RPMI7951 (cell line): ENCODE data around the gene GUCA1A. TPM values are rescaled to one million over a fixed set of nuclear protein-coding genes. Genes with fewer than 3 reads are reported as not detected.
"Not testable (repeated sequence)": the region's sequence is repeated elsewhere in the genome, so short reads cannot be mapped to it uniquely, and the experiment has no call there.

Experiments used
- DNase-seq: peaks from one replicate; pipeline ENCODE4 v3.0.0-alpha.2; 2012; ENCODE audit warnings: low read depth
- total RNA-seq: library from RNA; depleted of rRNA; stranded (reverse); fragments of >200 nt; shearing (Covaris generic); gene quantifications from 2 replicates; pipeline ENCODE4 v1.2.3, GENCODE V29; 2014

The GUCA1A gene
- total RNA-seq, 1 experiment from 2014 or later: not detected

DNA sequence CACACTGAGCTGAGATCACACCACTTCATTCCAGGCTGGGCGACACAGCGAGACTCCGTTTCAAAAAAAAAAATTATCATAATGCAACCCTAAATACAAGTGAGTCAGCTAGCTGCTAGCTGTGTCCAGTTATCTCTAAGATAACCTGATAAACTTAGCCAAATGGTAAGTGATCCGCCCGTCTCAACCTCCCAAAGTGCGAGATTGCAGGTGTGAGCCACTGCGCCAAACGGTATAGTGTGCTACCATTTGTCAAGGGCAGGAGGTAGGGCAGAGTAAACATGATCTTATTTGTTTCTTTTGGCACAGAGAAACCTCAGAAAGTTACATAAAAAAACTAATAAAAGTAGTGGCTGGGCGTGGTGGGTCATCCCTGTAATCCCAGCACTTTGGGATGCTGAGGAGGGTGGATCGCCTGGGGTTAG, 26.0 kb upstream of the GUCA1A start:
- DNase-seq: no peak

GRCh38 chr6:42148058-42148457, 25.1 kb upstream of the GUCA1A start:
- DNase-seq: no peak

DNA sequence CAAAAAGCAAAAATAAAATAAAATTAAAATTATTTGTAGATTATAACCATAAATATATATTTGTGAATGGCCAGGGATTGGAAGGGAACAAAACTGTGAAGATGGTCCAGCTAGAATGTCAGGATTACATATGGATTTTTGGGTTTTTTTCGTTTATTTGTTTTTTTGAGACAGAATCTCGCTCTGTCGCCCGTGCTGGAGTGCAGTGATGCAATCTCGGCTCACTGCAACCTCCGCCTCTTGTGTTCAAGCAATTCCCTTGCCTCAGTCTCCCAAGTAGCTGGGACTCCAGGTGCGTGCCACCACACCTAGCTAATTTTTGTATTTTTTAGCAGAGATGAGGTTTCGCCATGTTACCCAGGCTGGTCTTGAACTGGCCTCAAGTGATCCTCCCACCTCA, 22.9 kb upstream of the GUCA1A start:
- DNase-seq: no peak

GRCh38 chr6:42152024-42152423, 21.1 kb upstream of the GUCA1A start:
- DNase-seq: peak; percentile 17

DNA sequence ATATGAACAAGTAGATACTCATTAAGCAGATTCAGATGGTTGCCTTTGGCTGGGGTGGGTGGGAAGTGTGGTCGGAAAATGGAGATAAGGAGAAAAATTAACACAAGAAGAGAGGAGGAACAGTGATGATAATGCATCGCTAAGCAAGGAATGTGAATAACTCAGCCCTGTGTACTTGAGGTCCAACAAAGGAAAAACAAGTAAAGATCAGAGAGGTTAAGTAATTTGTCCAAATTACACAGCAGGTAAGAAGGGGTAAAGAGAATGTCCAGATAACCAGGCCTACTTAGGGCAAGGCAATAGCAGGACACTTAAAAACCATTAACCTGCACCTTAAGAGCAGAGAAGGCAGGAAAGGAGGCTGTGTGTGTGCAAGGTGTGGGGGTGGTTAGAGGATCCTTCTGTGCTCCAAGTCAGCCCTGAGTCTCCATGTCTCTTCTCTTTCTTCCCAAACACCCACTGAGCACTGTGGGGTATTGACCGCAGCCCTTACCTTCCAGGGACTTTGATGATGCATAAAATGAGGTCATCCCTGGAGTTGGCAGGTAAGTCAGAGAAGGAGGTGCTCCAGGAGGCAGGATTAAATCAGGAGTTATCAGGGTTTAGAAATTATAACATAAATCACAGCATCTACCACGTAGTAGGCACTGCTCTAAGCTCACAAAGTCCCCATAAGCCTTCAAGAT, 20.5 kb upstream of the GUCA1A start:
- DNase-seq: not testable (repeated sequence)

DNA sequence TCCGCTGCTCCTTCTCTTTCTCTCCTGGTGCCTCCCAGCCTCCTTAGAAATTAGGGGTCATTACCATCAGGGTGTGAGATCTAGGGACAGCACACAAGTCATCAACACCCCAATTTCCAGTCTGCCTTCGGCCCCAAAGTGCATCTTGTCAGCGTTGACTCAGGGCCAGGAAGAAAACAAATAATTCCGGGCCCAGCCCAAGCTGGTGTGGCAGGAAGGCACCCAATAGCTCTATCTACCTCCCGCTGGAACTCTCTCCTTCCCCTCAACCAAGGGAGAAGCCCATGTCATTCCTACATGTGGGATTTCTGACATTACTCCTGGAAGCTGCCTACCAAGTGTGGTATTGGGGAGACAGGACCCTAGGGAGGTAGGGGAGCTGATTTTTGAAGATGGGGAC, 19.2 kb upstream of the GUCA1A start:
- DNase-seq: no peak

- DNase-seq: no peak
These were observed 18.5 kb upstream of the GUCA1A start for GRCh38 chr6:42154461-42155209.

DNA sequence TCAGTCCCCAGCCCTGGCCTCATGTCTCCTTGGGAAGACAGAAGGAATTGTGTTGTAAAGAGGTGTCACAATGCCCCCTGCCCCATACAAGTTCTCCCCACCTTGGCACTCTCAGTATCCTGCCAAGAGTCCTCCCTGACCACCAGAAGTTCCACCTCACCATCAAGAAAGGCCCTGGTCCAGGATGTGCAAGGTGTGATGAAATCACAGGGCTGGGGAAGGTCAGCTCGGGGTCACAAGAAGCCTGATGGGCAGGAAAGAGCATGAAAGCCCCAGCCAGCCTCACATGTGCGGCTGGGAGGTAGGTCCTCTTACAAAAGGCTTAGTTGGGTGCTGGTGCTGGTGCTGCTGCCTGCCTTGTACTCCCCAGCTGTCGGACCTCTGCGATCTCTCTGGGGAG, 17.9 kb upstream of the GUCA1A start:
- no peak for DNase-seq

DNA sequence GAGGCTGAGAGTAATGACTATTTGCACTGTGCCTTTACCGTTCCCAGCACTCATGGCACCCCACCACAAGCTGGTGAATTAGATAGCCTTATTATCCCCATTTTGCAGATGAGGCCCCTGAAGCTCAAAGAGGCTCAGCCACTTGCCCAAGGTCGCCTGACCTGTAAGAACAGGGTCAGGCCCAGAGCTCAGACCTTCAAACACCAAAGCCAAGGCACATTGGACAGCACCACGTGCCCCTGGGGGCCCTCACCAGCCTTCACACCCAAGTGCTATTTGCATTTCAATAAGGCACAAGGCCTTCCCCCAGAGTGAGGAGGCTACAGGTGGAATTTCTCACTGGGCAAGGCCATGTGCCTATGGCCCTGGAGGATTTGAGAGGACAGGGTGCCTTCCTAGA, 16.5 kb upstream of the GUCA1A start:
- no peak for DNase-seq

DNA sequence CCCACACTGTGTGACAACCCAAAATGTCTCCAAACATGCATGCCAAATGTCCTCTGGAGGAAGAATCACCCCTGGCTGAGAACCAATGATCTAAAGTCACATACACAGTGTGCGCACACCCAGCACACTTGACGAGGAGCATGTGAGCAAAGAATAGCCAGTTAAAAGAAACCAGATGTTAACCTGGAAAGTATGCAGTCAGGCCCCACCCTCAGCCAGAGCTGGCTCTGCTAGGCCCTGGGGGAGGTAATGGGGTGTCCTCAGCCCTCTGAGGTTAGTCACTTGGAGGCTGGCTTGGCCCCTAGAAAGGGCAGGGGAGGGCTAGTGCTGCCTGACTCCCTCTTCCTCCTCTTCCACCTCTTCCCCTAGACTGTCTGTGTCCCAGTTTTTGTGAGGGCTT, 15.2 kb upstream of the GUCA1A start:
- peak; percentile 41 for DNase-seq

DNA sequence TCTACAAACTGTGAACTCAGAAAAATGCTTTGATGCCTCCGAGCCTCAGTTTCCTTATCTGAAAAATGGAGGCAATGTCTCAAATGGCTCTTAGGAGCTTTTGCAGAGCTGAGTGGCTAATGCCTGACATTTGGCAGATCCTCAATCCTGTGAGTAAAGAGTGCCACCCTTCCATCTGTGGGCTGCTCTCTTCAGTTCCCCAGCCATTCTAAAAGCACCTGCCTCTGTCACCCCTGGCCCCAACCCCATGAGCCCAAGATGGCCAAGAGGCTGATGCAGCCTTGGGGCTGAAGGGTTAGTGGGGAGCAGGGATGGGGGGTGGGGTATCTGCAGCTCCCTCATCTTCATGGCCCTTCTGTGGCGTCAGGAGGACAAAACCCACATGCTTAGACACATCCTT, 14.5 kb upstream of the GUCA1A start:
- DNase-seq: no peak

DNA sequence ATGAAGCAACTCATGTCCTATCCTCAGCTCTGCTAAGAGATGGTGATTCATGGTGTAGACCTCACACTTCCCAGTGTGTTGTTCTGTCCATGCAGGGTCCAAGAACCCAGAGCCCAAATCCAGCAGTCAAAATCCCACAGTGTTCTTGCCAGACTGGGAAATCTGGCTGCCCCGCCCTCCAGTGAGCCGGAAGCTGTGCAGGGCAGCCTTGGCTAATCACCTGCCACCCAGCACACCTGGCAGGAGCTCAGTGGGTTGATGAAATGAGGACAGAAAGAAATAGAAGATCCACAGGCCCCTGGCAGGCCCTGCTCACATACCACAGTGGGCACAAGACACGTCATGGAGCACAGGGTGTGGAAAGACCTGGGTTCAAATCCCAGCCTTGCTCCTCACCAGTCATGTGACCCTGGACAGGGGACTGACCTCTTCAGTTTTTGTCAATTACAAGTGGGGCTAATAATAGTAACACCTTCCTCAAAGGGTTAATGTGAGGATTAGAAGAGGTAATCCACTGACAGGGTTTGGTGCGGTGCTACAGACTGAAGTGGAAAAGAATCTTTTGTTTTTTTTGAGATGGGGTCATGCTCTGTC, 13.6 kb upstream of the GUCA1A start:
- DNase-seq: no peak

DNA sequence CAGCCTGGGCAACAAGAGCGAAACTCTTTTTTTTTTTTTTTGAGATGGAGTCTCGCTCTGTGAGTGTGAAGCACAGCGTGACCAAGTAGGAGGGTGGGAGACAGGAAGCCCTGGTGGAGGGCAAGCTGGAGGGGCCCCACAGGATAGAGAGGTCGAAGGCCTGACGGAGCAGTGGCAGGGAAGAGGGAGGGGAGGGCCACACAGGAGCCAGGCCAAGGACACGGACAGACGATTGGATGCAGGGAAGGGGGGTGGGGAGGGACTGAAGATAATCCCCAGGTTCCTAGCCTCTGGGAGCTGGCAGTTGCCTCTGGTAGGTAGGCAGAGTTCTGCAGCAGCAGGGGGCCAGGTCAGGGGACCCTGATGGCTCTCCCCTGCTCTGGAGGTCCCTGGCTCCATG, 10.8 kb upstream of the GUCA1A start:
- no peak for DNase-seq

GRCh38 chr6:42162812-42163211, 10.4 kb upstream of the GUCA1A start:
- no peak for DNase-seq

- DNase-seq: no peak
These were observed 9.2 kb upstream of the GUCA1A start for GRCh38 chr6:42163981-42164380.

- DNase-seq: no peak
These were observed 8.1 kb upstream of the GUCA1A start for GRCh38 chr6:42165016-42165415.

DNA sequence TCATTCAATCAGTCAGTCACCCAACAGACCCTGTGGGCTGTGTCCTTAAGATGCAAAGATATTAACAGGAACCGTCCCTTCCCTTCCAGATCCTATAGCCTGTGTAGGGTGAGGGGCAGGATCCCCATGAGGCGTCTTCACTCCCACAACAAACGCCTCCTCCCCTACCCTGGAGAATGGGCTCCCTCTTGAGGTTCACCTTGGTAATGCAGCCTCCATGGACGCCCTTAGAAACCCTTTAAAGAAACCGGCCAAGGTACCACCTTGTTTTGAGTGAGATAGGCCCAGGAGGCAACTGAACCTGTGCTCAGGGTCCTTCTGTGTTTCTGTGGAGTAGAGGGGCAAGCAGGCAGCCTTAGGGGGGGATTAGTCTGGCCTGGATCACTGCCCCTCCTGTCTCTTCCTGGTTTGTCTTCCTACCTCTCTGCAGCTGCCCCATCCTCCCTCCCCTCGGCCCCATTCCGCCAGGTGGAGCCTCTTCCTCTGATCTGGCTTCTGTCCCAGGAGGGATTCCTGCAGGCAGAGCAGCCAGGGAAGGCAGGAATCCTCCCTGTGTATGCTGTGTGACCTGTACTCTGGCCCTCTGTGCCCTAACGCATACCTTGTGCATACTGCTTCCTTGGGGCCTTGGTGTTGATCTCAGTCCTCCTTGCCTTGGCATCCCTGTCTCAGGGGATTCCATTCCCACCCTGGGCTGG, 6.6 kb upstream of the GUCA1A start:
- peak; percentile 71 for DNase-seq

GRCh38 chr6:42168650-42169049, 4.5 kb upstream of the GUCA1A start:
- DNase-seq: no peak

DNA sequence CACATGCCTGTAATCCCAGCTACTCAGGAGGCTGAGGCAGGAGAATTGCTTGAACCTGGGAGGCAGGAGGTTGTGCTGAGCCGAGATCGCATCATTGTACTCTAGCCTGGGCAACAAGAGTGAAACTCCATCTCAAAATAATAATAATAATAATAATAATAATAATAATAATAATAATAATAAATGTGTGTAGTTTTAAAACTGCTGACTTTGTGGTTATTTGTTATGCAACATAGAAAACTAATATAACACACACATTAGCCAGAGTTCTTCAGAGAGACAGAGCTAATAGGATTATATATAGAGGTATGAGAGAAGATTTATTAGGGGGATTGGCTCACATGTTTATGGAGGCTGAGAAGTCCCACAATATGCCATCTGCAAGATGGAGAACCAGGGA, 3.4 kb upstream of the GUCA1A start:
- DNase-seq: not testable (repeated sequence)

DNA sequence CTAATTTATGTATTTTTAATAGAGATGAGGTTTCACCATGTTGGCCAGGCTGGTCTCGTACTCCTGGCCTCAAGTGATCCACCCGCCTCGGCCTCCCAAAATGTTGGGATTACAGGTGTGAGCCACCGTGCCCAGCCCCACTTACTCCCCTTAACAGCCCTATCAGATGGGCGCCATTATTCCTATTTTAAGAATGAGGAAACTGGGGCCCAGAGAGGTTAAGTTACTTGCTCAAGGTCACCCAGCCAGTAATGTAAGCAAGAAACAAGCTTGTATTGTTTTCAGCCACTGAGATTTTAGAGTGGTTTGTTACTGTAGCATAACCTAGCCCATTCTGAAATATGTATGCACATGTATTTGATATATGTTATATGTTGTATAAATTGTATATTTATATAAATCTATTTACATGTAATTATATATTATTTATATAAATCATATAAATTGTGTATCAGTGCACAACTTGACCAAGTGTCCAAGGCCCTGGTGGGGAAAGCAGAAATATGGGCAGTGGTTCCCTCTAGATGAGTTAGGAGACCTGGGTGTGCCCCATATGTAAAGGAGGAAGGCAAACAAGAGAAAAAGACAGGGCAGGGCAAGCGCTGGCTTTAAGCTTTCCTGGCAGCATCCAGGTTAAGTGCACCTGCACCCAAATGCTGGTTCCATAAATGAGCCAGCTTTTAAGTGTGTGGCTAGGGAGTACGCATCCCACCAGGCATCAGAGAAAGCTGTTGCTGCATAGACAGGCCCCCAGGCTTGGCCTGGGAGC, 1.2 kb upstream of the GUCA1A start:
- DNase-seq: no peak

DNA sequence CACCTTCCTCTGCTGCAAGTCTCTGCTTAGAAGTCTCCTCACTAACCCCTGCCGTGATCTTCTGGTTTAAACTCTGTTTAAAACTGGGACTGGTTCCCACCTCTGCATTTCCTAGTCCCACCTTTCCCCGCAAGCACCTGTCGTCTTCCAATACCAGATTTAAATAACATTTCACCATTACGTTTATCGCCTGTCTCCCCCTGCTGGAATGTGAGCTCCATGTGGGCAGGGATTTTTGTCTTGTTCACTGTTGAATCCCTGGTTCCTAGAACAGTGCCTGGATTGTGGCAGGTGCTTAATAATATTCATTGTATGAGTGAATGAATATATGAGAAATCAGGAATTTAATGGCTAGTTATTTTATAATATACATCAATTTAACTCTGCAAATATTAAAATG, 2.7 kb downstream of the GUCA1A start:
- no peak for DNase-seq

- no peak for DNase-seq
These were observed 3.8 kb downstream of the GUCA1A start for GRCh38 chr6:42176981-42177380.
